22Rv1 (cell line): ENCODE measurements around the gene TAOK3.

Experiments
- ZFX ChIP-seq: fragments of 450-650 bp; IDR thresholded peaks from 2 replicates; pipeline ENCODE4 v1.6.1; 2017; ENCODE audit warnings: antibody characterized with exemption, borderline replicate concordance
- TF ChIP-seq, protein P1 (sequence below): fragments of 450-650 bp; IDR thresholded peaks from 2 replicates; pipeline ENCODE4 v1.5.1; 2017; ENCODE audit warnings: mild to moderate bottlenecking

- TF ChIP-seq, protein P1, sequence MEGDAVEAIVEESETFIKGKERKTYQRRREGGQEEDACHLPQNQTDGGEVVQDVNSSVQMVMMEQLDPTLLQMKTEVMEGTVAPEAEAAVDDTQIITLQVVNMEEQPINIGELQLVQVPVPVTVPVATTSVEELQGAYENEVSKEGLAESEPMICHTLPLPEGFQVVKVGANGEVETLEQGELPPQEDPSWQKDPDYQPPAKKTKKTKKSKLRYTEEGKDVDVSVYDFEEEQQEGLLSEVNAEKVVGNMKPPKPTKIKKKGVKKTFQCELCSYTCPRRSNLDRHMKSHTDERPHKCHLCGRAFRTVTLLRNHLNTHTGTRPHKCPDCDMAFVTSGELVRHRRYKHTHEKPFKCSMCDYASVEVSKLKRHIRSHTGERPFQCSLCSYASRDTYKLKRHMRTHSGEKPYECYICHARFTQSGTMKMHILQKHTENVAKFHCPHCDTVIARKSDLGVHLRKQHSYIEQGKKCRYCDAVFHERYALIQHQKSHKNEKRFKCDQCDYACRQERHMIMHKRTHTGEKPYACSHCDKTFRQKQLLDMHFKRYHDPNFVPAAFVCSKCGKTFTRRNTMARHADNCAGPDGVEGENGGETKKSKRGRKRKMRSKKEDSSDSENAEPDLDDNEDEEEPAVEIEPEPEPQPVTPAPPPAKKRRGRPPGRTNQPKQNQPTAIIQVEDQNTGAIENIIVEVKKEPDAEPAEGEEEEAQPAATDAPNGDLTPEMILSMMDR = no peak
- no peak for TF ChIP-seq ZFX
Observed at GRCh38 chr12:118238888-118239287, 133.8 kb downstream of the TAOK3 start.
